Stimulated activated naive CD8-positive, alpha-beta T cell treated with anti-CD3 and anti-CD28 coated beads, Interleukin-15, Interleukin-2, amounts not matched to agents 100 ng/mL and 50 ng/mL, for 24 hours (primary cell): Measurements from ENCODE around the gene RAB6B.
A peak's percentile ranks its signal among the peaks of the same experiment; 100 is the strongest.

ENCODE experiments used
- H3K27ac Mint-ChIP-seq: one replicate; pipeline ENCODE4 v1.8.0; 2021; ENCODE audit warnings: mild to moderate bottlenecking, mixed read lengths
- H3K27me3 Mint-ChIP-seq: one replicate; pipeline ENCODE4 v1.8.0; 2021; ENCODE audit warnings: mixed read lengths
- H3K36me3 Mint-ChIP-seq: one replicate; pipeline ENCODE4 v1.8.0; 2021; ENCODE audit warnings: low read depth, mixed read lengths
- H3K4me1 Mint-ChIP-seq: one replicate; pipeline ENCODE4 v1.8.0; 2021; ENCODE audit warnings: low read depth, mixed read lengths
- H3K4me3 Mint-ChIP-seq: one replicate; pipeline ENCODE4 v1.8.0; 2021; ENCODE audit warnings: mild to moderate bottlenecking, mixed read lengths
- H3K9me3 Mint-ChIP-seq: one replicate; pipeline ENCODE4 v1.8.0; 2021; ENCODE audit warnings: mixed read lengths

RAB6B gene

GRCh38 chr3:133824961-133825485, 70.7 kb downstream of the RAB6B start:
- Mint-ChIP-seq H3K4me3 (no peak overlapping the region), H3K36me3 (peaks cover 58% of the 10 kb centered on the region), H3K4me1 (no peaks in the 10 kb centered on the region), H3K27me3 (no peaks in the 10 kb centered on the region), H3K9me3 (no peaks in the 10 kb centered on the region), H3K27ac (no peak overlapping the region)

- no peak overlapping the region for H3K4me3 Mint-ChIP-seq
- H3K9me3 Mint-ChIP-seq: no peaks in the 10 kb centered on the region
- H3K4me1 Mint-ChIP-seq: peaks cover 3% of the 10 kb centered on the region
- peaks cover 79% of the 10 kb centered on the region for H3K36me3 Mint-ChIP-seq
- H3K27ac Mint-ChIP-seq: no peak overlapping the region
- H3K27me3 Mint-ChIP-seq: no peaks in the 10 kb centered on the region
These were observed 73.7 kb downstream of the RAB6B start for GRCh38 chr3:133821767-133822638.

- H3K27ac Mint-ChIP-seq: no peak overlapping the region
- H3K9me3 Mint-ChIP-seq: no peaks in the 10 kb centered on the region
- no peaks in the 10 kb centered on the region for H3K27me3 Mint-ChIP-seq
- H3K4me1 Mint-ChIP-seq: peaks cover 3% of the 10 kb centered on the region
- no peak overlapping the region for H3K4me3 Mint-ChIP-seq
- peaks cover 80% of the 10 kb centered on the region for H3K36me3 Mint-ChIP-seq
These were observed 74.6 kb downstream of the RAB6B start for GRCh38 chr3:133820889-133821675.

DNA sequence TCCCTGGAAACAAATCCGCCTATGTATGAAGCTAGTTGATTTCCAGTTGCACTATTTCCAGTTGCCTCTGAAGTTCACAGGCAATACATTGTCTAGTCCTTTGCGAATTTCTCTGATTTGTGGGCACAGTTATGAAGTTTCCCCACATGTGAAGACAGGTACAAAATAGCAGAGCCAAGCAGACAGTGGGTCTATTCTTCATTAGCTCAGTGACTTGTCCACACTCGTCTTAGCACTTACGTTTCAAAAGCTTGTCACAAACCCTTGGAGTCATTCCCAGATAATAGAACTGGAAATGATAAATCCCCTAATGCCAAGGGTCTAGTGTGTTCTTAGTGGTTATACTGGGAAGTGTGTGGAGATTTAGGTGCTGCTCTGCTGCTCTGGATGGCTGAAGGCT, 75.6 kb downstream of the RAB6B start:
- Mint-ChIP-seq H3K27ac (no peak overlapping the region), H3K4me1 (peaks cover 4% of the 10 kb centered on the region), H3K4me3 (no peak overlapping the region), H3K27me3 (no peaks in the 10 kb centered on the region), H3K36me3 (peaks cover 77% of the 10 kb centered on the region), H3K9me3 (no peaks in the 10 kb centered on the region)

GRCh38 chr3:133815386-133815785, 80.3 kb downstream of the RAB6B start:
- Mint-ChIP-seq H3K4me3 (no peak overlapping the region), H3K27me3 (no peaks in the 10 kb centered on the region), H3K36me3 (peaks cover 63% of the 10 kb centered on the region), H3K27ac (no peak overlapping the region), H3K4me1 (peaks cover 10% of the 10 kb centered on the region), H3K9me3 (no peaks in the 10 kb centered on the region)

DNA sequence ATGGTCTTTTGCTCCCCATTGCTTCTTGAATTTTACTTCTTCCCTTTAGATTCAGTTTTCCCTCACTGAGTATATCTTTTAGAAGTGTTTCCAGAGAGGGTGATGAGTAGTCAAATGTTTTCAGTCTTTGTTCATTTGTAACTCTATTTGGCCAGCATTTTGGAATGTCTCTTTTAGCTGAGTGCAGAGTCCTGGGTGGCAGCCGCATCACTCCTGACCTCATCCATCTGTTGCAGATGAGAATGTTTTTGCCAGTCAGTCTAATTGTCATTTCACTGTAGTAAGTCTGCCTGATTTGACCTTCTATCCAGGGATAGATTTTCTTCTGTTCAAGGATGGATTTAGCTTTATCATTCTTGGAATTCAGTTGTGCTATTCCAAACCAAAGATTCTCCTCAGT, 82.8 kb downstream of the RAB6B start:
- Mint-ChIP-seq H3K36me3 (peaks cover 64% of the 10 kb centered on the region), H3K4me1 (peaks cover 19% of the 10 kb centered on the region), H3K4me3 (no peak overlapping the region)

DNA sequence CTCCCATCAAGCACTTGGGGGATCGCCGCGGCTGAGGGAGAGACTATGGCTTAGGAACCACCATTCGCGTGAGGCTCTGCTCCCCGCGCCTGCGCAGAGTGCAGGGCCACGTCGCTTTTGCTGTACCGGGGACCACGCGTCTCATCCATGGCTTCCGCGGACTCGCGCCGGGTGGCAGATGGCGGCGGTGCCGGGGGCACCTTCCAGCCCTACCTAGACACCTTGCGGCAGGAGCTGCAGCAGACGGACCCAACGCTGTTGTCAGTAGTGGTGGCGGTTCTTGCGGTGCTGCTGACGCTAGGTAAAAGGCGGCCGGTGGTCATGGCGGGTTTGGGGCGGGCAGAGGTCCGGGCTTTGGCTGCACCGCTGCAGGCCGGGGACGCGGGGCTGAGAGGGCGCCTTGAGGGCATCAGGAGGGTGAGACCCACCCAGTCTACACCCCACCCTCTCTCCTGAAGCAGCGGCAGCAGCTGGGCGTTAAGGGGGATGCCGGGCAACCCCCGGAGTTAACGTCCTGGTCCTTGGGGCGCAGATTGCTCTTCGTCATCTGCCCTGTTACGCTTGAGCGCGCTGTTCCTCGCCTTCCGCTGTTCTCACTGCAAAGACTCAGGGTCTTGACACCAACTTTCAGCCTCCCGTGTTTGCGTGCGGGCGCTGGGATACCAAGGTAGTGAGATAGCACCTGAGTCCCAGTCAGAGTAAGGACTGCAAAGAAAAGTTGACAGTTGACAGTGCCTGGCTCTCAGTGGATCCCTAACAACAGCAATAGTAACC, 89.8 kb downstream of the RAB6B start, which contains the start of gene SRPRB:
TSS of gene SRPRB (plus strand) at position 114 of the 774 bp plus-strand sequence. CDS start at position 148, 34 bp downstream.
- H3K27me3 Mint-ChIP-seq: peaks cover 7% of the 10 kb centered on the region
- peak within 1 kb of the TSS; percentile 99 for H3K4me3 Mint-ChIP-seq
- H3K27ac Mint-ChIP-seq: peak within 1 kb of the TSS; percentile 99
- peaks cover 38% of the 10 kb centered on the region for H3K36me3 Mint-ChIP-seq
- no peaks in the 10 kb centered on the region for H3K9me3 Mint-ChIP-seq
- H3K4me1 Mint-ChIP-seq: peaks cover 30% of the 10 kb centered on the region

More for the DNA sequence above, 82.8 kb downstream of the RAB6B start:
- Mint-ChIP-seq H3K27ac (no peak overlapping the region), H3K9me3 (no peaks in the 10 kb centered on the region), H3K27me3 (no peaks in the 10 kb centered on the region)

DNA sequence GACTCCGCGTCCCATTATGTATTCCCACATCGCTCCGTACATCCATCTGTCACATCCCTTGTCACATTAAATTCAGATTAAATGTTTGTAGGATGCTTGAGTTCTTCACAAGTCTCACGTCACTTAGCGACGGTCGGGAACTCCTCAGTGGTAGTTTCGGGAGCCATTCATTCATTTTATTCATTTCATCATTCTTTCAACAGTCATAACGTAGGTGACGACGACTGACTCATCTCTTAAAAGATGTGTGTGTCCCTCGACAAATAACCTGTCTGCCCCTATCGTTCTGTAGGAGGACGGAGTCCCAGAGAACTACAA, 90.3 kb downstream of the RAB6B start:
- Mint-ChIP-seq H3K4me1 (peaks cover 30% of the 10 kb centered on the region), H3K4me3 (peak overlapping the region; percentile 99), H3K27ac (peak overlapping the region; percentile 99), H3K27me3 (peaks cover 7% of the 10 kb centered on the region), H3K9me3 (no peaks in the 10 kb centered on the region), H3K36me3 (peaks cover 35% of the 10 kb centered on the region)

- Mint-ChIP-seq H3K27me3 (peaks cover 7% of the 10 kb centered on the region), H3K36me3 (peaks cover 30% of the 10 kb centered on the region), H3K27ac (peak overlapping the region; percentile 99), H3K4me3 (peak overlapping the region; percentile 99), H3K9me3 (no peaks in the 10 kb centered on the region), H3K4me1 (peaks cover 30% of the 10 kb centered on the region)
These were observed 90.8 kb downstream of the RAB6B start for GRCh38 chr3:133804896-133805295.

DNA sequence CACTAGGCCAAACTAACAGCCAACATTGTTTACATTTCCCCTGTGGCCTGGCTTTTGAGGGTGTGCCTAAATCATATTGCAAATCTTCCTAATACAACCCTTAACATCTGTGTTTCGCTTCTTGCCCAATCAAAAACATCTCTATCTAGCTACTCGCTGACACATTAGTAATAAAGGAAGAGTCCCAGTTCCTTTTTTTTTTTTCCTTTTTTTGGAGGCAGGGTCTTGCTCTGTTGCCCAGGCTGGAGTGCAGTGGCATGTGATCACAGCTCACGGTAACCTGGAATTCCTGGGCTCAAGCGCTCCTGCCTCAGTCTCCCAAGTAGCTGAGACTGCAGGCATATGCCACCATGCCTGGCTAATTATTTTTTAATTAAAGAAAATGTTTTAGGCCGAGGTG, 92.2 kb downstream of the RAB6B start:
- Mint-ChIP-seq H3K9me3 (no peaks in the 10 kb centered on the region), H3K27ac (no peak overlapping the region), H3K4me1 (peaks cover 25% of the 10 kb centered on the region), H3K36me3 (peaks cover 22% of the 10 kb centered on the region), H3K4me3 (no peak overlapping the region), H3K27me3 (peaks cover 10% of the 10 kb centered on the region)

DNA sequence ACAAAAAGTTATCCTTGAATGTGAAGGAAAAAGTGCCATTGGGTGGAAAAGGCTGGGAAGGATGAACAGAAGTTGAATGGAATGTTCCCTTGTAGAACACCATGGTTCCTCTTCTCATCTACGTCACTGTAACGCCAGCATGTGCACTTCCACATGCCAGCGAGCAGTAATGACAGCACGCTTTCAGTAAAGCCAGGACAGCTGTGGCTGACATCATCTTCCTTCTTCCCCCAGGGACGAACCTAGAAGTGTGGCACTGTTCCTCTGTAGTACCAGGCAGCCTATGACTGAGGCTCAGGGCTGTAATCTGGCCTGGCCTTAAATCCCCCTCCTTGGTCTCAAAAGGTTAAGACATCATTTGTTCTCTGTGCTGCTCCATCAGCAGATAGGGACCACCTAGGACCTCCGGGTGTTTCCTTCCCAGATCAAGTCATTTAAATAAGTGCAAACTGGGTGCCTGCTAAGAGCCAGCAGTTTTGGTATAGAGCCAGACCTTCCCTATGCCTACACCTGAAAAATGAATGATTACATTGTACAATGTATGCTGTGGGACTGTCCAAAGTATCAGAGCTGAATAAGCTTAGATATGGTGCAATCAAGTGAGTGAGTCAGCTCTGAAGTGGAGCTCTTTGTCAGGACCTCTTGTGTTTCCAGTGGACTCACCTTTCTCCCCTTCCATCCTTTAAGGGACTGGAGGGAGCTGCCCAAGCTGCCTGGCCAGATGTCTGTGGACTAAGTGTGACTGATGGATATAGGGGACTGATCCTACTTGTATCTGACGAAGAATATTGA, 95.7 kb downstream of the RAB6B start:
- no peak overlapping the region for H3K27ac Mint-ChIP-seq
- H3K9me3 Mint-ChIP-seq: no peaks in the 10 kb centered on the region
- H3K4me3 Mint-ChIP-seq: no peak overlapping the region
- H3K4me1 Mint-ChIP-seq: peaks cover 2% of the 10 kb centered on the region
- H3K36me3 Mint-ChIP-seq: no peaks in the 10 kb centered on the region
- peaks cover 22% of the 10 kb centered on the region for H3K27me3 Mint-ChIP-seq

- Mint-ChIP-seq H3K4me1 (no peaks in the 10 kb centered on the region), H3K9me3 (peaks cover 7% of the 10 kb centered on the region), H3K4me3 (no peak overlapping the region), H3K27ac (no peak overlapping the region), H3K27me3 (peaks cover 28% of the 10 kb centered on the region), H3K36me3 (peaks cover 6% of the 10 kb centered on the region)
These were observed 98.1 kb downstream of the RAB6B start for GRCh38 chr3:133797396-133798105.

DNA sequence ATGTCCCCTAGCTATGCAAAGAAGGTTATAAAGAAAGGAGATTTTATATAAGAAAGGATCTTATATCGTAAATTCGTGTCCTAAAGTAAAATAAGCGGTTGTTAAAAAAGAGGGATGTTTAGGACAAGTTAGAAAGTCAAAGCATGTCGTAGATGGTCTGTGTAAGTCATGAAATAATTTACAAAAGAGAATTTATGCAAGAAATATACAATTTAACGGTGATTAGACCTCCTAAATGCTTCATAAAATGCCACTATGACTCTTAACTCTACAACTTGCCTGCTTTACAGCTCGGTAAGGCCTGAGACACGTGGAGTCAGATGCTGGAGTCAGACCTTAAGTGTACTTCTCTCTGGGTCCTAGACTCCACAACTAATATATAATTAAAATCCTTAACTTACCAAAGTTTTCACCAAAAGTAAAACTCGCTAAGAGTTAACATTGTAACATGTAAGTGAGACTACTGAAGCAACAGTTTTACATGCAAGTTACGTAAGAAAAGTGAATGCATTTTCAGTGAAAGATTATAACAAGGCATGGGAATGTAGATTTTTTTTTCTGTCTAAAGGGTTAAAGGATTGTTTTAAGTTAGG, 103.4 kb downstream of the RAB6B start:
- H3K27me3 Mint-ChIP-seq: peaks cover 32% of the 10 kb centered on the region
- H3K36me3 Mint-ChIP-seq: peaks cover 11% of the 10 kb centered on the region
- H3K9me3 Mint-ChIP-seq: peaks cover 19% of the 10 kb centered on the region
- no peak overlapping the region for H3K4me3 Mint-ChIP-seq
- H3K4me1 Mint-ChIP-seq: no peaks in the 10 kb centered on the region
- H3K27ac Mint-ChIP-seq: no peak overlapping the region
